Breast epithelium (tissue), 3 donors: Measurements from ENCODE around the gene IPO9.

Experiments used
- CTCF ChIP-seq, 3 donors: fragments of 450-650 bp; IDR thresholded peaks; one replicate each; pipeline ENCODE4 v1.5.1; 2016 to 2017; ENCODE audit warnings: antibody characterized with exemption in 3 of 3, mild to moderate bottlenecking in 3 of 3, moderate library complexity in 3 of 3
- POLR2A ChIP-seq: fragments of 450-650 bp; IDR thresholded peaks from one replicate; pipeline ENCODE4 v1.6.1; 2016; ENCODE audit warnings: antibody characterized with exemption, mild to moderate bottlenecking, moderate library complexity
- POLR2AphosphoS5 ChIP-seq, 3 donors: sonication (generic); formaldehyde crosslinking; IDR thresholded peaks; one replicate each; pipeline ENCODE4 v1.6.1; 2017; ENCODE audit warnings: antibody characterized with exemption in 3 of 3

GRCh38 chr1:201905234-201905890, 76.4 kb downstream of the IPO9 start:
- TF ChIP-seq CTCF (IDR thresholded peaks at IDR 0.05) (no peak), POLR2AphosphoS5 (IDR thresholded peaks at IDR 0.05) (no peak), POLR2A (no peak)
